ENCODE measurements around the gene MRAS.
"Not testable (repeated sequence)": the region's sequence is repeated elsewhere in the genome, so short reads cannot be mapped to it uniquely, and the experiment has no call there.

MRAS gene

DNA sequence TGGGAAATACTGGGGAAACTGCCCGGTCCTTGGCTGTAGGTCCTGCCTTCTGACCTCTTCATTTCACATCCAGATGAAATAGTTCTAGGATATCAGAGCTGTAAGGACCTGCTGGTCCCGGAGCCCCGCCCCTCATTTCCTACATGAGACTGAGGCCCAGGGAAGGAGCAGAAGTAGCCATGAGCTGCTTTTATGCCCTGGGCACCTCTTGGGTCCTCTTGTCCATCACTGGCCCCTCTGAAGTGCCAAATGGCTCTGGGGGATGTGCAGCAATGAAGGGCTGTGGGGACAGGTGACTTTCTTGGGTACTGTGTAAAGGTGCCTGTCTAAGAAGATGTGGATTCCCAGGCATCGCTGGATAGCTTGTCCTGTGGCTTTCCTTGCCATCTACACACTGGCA, 45.8 kb downstream of the MRAS start:
- DNase-seq, result no peak

DNA sequence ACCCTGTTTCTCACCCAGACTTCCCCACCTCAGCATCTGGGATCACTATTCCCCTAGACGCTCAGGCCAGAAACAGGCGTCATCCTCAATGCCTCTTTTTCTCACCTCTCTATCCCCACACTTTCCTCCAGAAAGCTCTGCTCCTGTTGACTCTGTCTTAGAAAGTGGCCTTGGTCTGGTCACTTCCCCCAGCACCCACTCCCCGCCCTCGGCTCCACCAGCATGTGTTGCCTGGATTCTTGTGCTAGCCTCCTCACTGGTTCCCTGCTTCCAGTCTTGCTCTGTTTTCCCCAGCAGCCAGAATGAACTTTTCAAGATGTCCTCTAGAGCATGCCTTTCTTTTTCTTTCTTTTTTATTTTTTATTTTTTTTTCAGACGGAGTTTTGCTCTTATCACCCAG, 46.3 kb downstream of the MRAS start:
- no peak for DNase-seq

GRCh38 chr3:138395865-138396751, 47.7 kb downstream of the MRAS start:
- DNase-seq, result no peak

- DNase-seq, result peak; percentile 24
Measured at GRCh38 chr3:138396752-138397410, 48.5 kb downstream of the MRAS start.

- DNase-seq, result peak; percentile 13
Measured at GRCh38 chr3:138397983-138398382, 49.6 kb downstream of the MRAS start.

DNA sequence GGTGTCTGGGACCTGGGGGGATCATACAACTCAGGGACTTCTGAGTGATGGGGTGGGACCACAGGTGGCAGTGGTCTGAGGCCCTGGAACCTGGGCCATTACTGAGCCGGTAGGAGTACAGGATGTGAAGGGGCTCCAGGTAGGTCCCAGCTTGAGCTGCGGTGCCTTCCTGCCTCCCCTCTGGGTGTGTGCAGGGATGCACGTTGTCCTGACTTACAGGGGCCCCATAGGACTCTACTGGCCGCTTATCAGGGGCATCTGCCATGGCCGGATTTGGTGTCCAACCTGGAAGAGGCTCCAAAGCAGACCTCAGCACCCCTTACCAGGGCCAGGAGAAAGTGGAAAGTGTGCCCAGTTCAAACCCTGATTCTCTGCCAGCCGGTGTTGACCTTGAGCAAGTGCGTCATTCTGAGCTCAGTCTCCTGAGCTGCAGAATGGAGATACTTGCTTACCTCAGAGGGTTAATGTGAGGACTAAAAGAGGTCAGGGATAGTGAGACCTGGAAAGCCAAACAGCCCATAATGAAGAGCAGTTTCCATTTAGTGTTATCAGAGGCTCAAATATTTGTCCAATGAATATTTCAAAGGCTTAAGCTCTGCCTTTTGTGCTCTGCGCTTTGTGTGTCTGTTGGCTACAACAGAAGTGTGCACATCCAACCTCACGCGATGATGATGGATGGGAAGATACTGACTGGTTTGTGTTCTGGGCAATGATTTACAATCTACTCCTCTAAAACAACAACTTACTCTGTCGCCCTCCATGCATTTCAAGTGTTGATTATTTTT, 50.6 kb downstream of the MRAS start:
- DNase-seq, result no peak

DNA sequence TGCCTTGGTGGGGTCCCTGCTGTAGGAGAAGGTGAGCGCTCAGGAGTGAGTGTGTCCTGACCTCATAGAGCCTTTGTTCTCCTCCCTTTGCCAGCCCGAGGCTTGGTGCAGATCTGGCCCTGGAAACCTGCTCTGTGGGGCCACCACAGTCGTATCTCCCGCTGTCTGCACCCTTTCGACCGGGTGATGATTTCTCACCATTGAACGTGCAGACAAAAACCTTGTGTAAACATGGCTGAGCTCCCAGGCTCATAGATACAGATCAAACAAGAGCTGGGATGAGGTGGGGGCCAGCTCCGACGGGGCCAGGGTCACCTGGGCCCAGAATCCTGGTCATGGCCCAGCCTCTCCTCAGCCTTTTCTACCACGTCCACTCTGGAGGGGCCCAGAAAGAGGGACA, 51.4 kb downstream of the MRAS start:
- DNase-seq, result no peak

GRCh38 chr3:138400651-138401070, 52.3 kb downstream of the MRAS start:
- no peak for DNase-seq

DNA sequence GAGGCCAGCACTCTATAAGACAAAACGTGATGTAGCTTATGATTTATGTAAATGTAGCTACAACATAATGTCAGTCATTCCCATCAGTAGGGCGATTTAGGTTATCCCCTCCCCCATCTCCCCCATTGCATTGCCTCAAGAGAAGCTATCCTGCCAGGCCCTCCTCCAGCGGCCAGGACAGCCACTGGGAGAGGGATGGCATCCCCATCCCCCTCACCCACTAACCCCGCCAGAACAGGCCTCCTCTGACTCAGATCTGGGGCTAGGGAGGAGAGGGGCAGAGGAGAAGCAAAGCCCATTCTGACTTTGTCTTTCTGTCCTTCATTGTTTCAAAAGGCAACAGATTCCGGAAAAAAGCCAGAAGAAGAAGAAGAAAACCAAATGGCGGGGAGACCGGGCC, 53.5 kb downstream of the MRAS start:
- no peak for DNase-seq

DNA sequence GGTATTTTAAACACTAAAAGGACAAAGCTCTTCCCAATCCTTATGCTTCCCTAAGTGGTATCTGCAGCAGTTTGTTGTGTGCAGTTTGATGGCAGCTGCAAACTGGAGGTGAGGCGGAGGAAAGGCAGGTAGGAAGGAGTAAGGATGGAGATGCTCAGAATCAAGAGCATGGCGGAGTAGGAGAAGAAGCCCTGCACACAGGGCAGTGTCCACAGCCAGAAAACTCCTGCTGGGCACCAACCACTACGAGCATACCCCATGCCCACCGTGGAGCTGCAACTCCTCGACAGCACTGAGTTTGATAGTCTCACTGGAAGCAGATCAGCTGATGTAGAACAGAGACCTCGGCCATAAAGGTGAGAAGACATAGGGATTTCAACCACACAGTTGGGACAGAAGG, 55.7 kb downstream of the MRAS start:
- no peak for DNase-seq

DNA sequence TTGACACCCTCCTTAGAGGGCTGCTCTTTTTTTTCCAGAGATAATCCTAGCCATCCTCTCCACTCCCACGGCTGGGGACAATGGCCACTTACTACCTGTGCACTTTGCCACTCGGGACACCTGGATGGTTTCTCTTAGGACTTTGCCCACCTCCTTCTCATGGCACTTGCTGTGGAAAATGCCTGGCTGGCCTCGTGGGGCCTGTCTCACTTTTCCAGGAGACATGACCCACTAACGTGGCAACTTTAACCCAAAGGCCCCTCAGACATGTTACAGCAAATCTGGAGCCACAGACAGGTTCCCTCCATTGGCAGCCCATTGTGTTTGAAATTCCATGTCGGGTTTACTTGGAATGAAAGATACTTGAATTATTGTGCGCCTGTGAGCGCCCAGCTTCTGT, 56.6 kb downstream of the MRAS start:
- DNase-seq, result no peak

GRCh38 chr3:138405486-138405885, 57.1 kb downstream of the MRAS start:
- DNase-seq, result no peak

DNA sequence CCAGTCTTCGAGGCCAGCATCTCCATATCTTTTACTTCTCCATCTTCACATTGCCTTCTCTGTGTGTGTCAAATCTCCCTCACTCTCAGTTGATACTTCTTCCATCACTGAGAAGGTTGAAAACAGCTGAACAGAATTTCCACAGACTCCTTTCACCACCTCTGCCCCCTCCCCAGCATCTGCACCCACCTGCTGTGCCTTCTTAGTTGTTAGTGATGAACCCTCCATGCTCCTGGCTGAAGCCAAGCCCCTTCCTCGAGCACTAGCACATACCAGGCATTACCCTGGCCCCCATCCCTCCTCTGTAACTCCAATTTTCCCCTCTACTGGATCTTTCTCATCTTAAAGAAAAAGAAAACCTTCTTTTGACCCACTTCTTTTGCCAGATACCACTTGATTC, 58.2 kb downstream of the MRAS start:
- no peak for DNase-seq

DNA sequence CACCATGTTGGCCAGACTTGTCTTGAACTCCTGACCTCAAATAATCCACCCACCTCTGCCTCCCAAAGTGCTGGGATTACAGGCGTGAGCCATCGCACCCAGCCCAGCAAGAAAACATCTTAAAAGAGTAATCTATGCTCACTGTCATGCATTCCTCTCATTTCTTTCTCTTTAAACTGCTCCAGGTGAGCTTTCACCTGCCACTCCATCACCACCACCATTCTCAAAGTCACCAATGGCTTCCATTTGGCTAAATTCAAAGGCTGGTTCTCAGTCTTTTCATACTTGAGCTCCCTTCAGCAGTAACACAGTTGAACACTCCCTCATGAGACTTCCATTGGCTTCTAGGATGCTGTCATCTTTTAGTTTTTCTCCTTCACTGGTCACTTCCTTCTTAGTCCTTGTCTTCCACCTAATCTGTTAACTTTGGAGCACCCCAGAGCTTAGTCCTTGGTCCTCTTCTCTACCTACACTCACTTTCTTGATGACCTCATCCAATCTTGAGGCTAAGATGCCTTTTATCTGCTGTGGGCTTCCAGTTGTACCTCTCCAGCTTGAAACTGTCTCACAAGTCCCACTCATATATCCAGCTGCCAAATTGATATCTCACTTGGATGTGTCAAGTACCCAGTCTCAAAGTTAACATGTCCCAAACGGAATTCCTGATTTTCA, 59.0 kb downstream of the MRAS start:
- DNase-seq, result no peak

GRCh38 chr3:138408751-138409570, 60.6 kb downstream of the MRAS start:
- no peak for DNase-seq

DNA sequence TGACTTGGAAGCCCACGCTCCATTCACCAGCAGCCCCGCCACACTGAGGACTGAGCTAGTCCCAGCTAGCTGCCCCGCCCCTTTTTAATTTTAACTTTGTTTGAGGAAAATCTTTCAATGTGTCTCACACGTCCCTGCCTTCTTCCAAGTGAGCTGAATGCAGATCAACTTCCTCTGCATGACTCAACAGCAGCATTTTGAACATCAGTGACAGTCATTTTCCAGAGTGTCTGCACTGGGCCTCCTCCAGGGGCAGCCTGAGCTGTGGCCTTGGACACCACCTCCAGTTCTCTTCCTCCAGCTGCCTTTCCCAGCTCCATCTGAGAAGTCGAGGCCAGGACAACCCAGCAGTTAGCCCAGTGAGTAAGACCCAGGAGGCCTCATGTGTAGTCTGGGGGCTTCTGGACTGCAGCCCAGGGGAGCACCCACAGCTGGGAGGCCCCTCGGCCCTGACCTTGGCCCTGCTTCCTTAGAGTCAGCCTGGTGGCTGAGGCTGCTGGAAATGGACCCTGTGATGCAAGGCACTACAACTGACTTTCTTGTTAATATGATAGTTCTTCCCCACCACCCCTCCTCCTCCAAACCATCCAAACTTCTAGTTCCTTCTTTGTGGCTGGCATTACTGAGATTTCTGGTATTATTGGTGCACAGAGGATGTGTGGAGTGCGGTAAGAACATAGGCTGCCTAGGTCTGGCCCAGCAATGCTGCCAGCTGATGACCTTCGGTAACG, 64.6 kb downstream of the MRAS start:
- DNase-seq, result peak; percentile 50

DNA sequence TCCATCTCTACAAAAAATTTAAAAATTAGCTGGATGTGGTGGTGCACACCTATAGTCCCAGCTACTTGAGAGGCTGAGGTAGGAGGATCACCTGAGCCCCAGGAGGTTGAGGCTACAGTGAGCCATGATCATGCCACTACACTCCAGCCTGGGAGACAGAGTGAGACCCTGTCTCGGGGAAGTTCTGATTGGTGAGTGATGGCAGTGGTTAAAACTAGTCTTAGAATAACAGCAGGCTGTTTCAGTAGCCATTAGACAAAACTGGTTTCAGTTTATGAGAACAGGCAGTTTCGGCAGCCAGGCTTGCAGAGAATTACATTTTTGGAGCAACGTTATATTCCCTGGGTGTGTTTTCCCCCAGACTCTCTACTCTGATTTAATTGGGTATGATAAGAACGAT, 67.9 kb downstream of the MRAS start:
- not testable (repeated sequence) for DNase-seq

GRCh38 chr3:138417559-138417982, 69.2 kb downstream of the MRAS start:
- DNase-seq, result peak; percentile 91

DNA sequence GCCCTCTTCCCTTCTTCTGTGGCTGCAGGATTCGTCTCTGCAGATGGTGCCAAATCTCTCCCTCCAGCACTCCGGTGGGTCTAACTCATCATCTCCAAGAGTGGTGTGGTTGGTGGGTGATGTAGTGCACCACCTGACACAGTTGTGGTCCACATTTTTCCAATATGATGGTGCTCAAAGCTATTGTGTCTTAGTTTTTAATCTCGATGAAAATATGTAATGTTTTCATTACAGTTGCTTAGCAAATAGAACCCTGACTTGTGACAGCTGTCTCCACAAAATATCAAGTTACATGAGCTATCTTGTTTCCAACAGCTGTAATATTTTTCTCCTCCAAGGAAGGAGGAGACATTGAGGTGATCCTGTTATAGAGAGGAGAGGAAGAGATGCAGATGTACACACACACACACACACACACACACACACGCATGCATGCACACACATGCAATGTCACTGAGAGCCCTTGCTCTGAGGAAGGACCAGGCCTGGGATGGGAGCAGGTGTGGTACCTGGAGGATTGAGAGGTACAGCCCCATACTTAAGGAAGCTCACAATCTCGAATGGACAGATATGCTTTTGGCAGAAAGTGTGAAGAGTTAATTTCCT, 70.3 kb downstream of the MRAS start:
- no peak for DNase-seq

- no peak for DNase-seq
Measured at GRCh38 chr3:138423316-138423715, 74.9 kb downstream of the MRAS start.

DNA sequence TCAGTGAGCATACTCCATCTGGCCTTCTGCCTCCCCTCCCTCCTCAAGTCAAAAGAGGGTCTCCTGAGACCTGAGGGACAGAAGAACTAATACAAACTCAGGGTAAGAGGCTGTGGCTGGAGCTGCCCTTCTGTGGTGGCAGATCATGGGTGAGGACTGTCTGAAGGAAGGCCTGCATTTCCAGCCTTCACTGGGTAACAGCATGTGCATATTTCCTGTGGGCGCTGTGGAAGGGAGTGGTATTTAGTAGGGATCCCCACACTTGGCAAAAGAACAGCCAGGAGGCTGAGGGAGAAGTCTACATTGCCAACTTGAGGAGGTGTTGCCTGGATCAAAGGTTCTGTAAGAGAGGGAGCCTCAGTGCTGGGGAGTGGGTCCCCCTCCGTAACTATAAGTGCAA, 75.9 kb downstream of the MRAS start:
- DNase-seq, result no peak
